ENCODE measurements around the gene ATP6V1B1. TPM values are rescaled to one million over a fixed set of nuclear protein-coding genes. Genes with fewer than 3 reads are reported as not detected.

ATP6V1B1 gene
- total RNA-seq, 1 experiment from 2014 or later: not detected

GRCh38 chr2:70893186-70893585 is 42.5 kb upstream of the ATP6V1B1 start:
- H3K27ac Mint-ChIP-seq: no peak overlapping the region
- DNase-seq (ENCODE audit: low spot score): no peak
- peaks cover 100% of the 10 kb centered on the region for H3K27me3 Mint-ChIP-seq (ENCODE audit: low read depth)
- TF ChIP-seq ZBTB43 (CRISPR knock-in tag; IDR thresholded peaks at IDR 0.05) (no peak), ATF2 (CRISPR knock-in tag; IDR thresholded peaks at IDR 0.05; ENCODE audit: borderline replicate concordance, low read depth) (no peak), MAX (CRISPR knock-in tag; IDR thresholded peaks at IDR 0.05) (no peak), GTF2I (CRISPR knock-in tag; conservative IDR thresholded peaks at IDR 0.05) (no peak), TP53 (CRISPR knock-in tag; IDR thresholded peaks at IDR 0.05) (no peak), SOX15 (CRISPR knock-in tag; IDR thresholded peaks at IDR 0.05) (no peak), USF1 (CRISPR knock-in tag; IDR thresholded peaks at IDR 0.05) (no peak), E2F4 (CRISPR knock-in tag; IDR thresholded peaks at IDR 0.05; ENCODE audit: borderline replicate concordance, low read depth) (no peak), ZBTB21 (CRISPR knock-in tag; IDR thresholded peaks at IDR 0.05; ENCODE audit: borderline replicate concordance) (no peak), ERG (CRISPR knock-in tag; IDR thresholded peaks at IDR 0.05) (no peak), E2F5 (CRISPR knock-in tag; IDR thresholded peaks at IDR 0.05) (no peak), NR1H2 (CRISPR knock-in tag; IDR thresholded peaks at IDR 0.05) (no peak), SMAD4 (CRISPR knock-in tag; IDR thresholded peaks at IDR 0.05) (no peak), EMX1 (CRISPR knock-in tag; IDR thresholded peaks at IDR 0.05) (no peak), ZMAT4 (CRISPR knock-in tag; IDR thresholded peaks at IDR 0.05) (no peak), CREB1 (CRISPR knock-in tag; IDR thresholded peaks at IDR 0.05) (no peak), ZNF317 (CRISPR knock-in tag; IDR thresholded peaks at IDR 0.05; ENCODE audit: borderline replicate concordance, low read depth) (no peak)
- ChIA-PET CTCF (interaction anchor here (1.2 to 2.0 kb wide), 2 partner anchors 23 to 55 kb away, joined by 3 to 5 read pairs; no protein-coding TSS in a partner anchor), POLR2A (no interaction called here)
- peaks cover 45% of the 10 kb centered on the region for H3K4me1 Mint-ChIP-seq
- H3K9me3 Mint-ChIP-seq: no peaks in the 10 kb centered on the region
- no peak overlapping the region for H3K4me3 Mint-ChIP-seq
- H3K36me3 Mint-ChIP-seq: no peaks in the 10 kb centered on the region; the same call in 1 of the 2 replicates
- ATAC-seq: no peak

- Mint-ChIP-seq H3K27ac (no peak overlapping the region), H3K4me3 (no peak overlapping the region), H3K9me3 (no peaks in the 10 kb centered on the region), H3K27me3 (ENCODE audit: low read depth) (peaks cover 100% of the 10 kb centered on the region), H3K36me3 (no peaks in the 10 kb centered on the region), H3K4me1 (peaks cover 47% of the 10 kb centered on the region)
- no peak for TF ChIP-seq CBFB (CRISPR knock-in tag; IDR thresholded peaks at IDR 0.05; ENCODE audit: low read depth)
- no peak for TF ChIP-seq EMX1 (CRISPR knock-in tag; IDR thresholded peaks at IDR 0.05)
- no peak for TF ChIP-seq NR3C1 (CRISPR knock-in tag; conservative IDR thresholded peaks at IDR 0.05; ENCODE audit: low read depth)
- TF ChIP-seq NFATC4 (CRISPR knock-in tag; IDR thresholded peaks at IDR 0.05): no peak
- TF ChIP-seq ZNF423 (CRISPR knock-in tag; IDR thresholded peaks at IDR 0.05): no peak
- TF ChIP-seq CREB1 (CRISPR knock-in tag; IDR thresholded peaks at IDR 0.05): no peak
- no peak for TF ChIP-seq AFF4 (CRISPR knock-in tag; IDR thresholded peaks at IDR 0.05; ENCODE audit: borderline replicate concordance)
- ChIA-PET CTCF (interaction anchor here (0.8 to 1.3 kb wide), 4 partner anchors 23 to 70 kb away, joined by 3 to 6 read pairs (median 4); no protein-coding TSS in a partner anchor), POLR2A (no interaction called here)
- ATAC-seq: no peak
- no peak for DNase-seq (ENCODE audit: low spot score)
Observed at GRCh38 chr2:70894765-70895164, 40.9 kb upstream of the ATP6V1B1 start.
